ENCODE measurements around the gene CCDC158. TPM values are rescaled to one million over a fixed set of nuclear protein-coding genes. Genes with fewer than 3 reads are reported as not detected.

Gene CCDC158
- total and polyA plus RNA-seq, 2 donors (not counting 3 experiments of a cell fraction or from before 2014, with no cell fraction given) = not detected

- Histone ChIP-seq H3K27me3 (ENCODE audit: control insufficient read depth in 2 of 2, insufficient read depth in 2 of 2, low read length in 2 of 2) (peaks cover 1% of the 10 kb centered on the region in 2 experiments), H3K9me1 (replicated peaks; ENCODE audit: control insufficient read depth, extremely low read depth, insufficient read depth, low read length) (no peaks in the 10 kb centered on the region), H3K4me3 (replicated peaks in 1 of 3; ENCODE audit: insufficient read depth in 1 of 3, low read depth in 1 of 3, low read length in 3 of 3) (no peak overlapping the region), H3K9ac (replicated peaks; ENCODE audit: extremely low read depth, insufficient read depth, low read length) (no peak overlapping the region), H3K4me1 (ENCODE audit: control insufficient read depth, extremely low read depth, insufficient read depth, low read length) (no peaks in the 10 kb centered on the region), H4K20me1 (replicated peaks; ENCODE audit: control insufficient read depth, extremely low read depth, insufficient read depth, low read length) (no peaks in the 10 kb centered on the region), H2AFZ (ENCODE audit: low read depth, low read length) (no peak overlapping the region), H3K9me3 (replicated peaks; ENCODE audit: control insufficient read depth, insufficient read depth, low read length) (no peaks in the 10 kb centered on the region), H3K79me2 (ENCODE audit: control insufficient read depth, insufficient read depth, low read length) (no peaks in the 10 kb centered on the region), H3K4me2 (ENCODE audit: insufficient read depth, low read length) (no peak overlapping the region), H3K36me3 (ENCODE audit: control insufficient read depth in 2 of 2, extremely low read depth in 1 of 2, insufficient read depth in 2 of 2, low read length in 2 of 2) (no peaks in the 10 kb centered on the region), H3K27ac (ENCODE audit: insufficient read depth, low read depth, low read length) (no peak overlapping the region)
- TF ChIP-seq GATA2 (IDR thresholded peaks at IDR 0.05; ENCODE audit: insufficient read depth, insufficient read length, low read depth, low read length) = no peak
- DNase-seq (ENCODE audit: low read depth, low spot score) = no peak
- dilution Hi-C loops (cut with MboI; ENCODE audit: extremely low pct_ligation_motif_present, low sequenced_read_pairs) = no loop called here
- intact Hi-C loops (cut with micrococcal nuclease) = no loop called here
- no peak for FAIRE-seq
- CTCF ChIA-PET = interaction anchor here (1.1 kb wide), 1 partner anchor 146 kb away, joined by 4 read pairs; no protein-coding TSS in a partner anchor
- BruUV-seq (replicated peaks) = no TSS peak
- POLR2A ChIA-PET = no interaction called here
These were observed 95.9 kb downstream of the CCDC158 start for GRCh38 chr4:76325072-76325471.

- H3K27me3 ChIP-seq (ENCODE audit: control insufficient read depth in 2 of 2, insufficient read depth in 2 of 2, low read length in 2 of 2) = peaks cover 0 to 5% of the 10 kb centered on the region in 2 experiments
- no peaks in the 10 kb centered on the region for H3K9me1 ChIP-seq (replicated peaks; ENCODE audit: control insufficient read depth, extremely low read depth, insufficient read depth, low read length)
- no peaks in the 10 kb centered on the region for H3K79me2 ChIP-seq (ENCODE audit: control insufficient read depth, insufficient read depth, low read length)
- DNase-seq (ENCODE audit: low read depth, low spot score) (no peak), FAIRE-seq (no peak)
- dilution Hi-C loops (cut with MboI; ENCODE audit: extremely low pct_ligation_motif_present, low sequenced_read_pairs) (no loop called here), intact Hi-C loops (cut with micrococcal nuclease) (no loop called here)
- no peaks in the 10 kb centered on the region for H3K9me3 ChIP-seq (replicated peaks; ENCODE audit: control insufficient read depth, insufficient read depth, low read length)
- TF ChIP-seq EZH2 (IDR thresholded peaks at IDR 0.05; ENCODE audit: borderline replicate concordance, low read depth, low read length, severe bottlenecking) = no peak
- TF ChIP-seq FOS (IDR thresholded peaks at IDR 0.05; ENCODE audit: borderline replicate concordance, insufficient read depth, low read length) = no peak
- TF ChIP-seq GATA2 (IDR thresholded peaks at IDR 0.05; ENCODE audit: insufficient read depth, insufficient read length, low read depth, low read length) = no peak
- no peak for TF ChIP-seq MAX (IDR thresholded peaks at IDR 0.05; ENCODE audit: insufficient read depth, insufficient read length)
- no peak for TF ChIP-seq POLR2A (IDR thresholded peaks at IDR 0.05; ENCODE audit: low read depth, low read length)
- TF ChIP-seq JUN (IDR thresholded peaks at IDR 0.05; ENCODE audit: borderline replicate concordance, insufficient read depth, insufficient read length, low read depth) = no peak
- no peak for TF ChIP-seq MYC (IDR thresholded peaks at IDR 0.05; ENCODE audit: low read depth, low read length)
- no peak for TF ChIP-seq POLR2AphosphoS5 (IDR thresholded peaks at IDR 0.05; ENCODE audit: insufficient read depth, low read depth, low read length)
- TF ChIP-seq, protein P1, sequence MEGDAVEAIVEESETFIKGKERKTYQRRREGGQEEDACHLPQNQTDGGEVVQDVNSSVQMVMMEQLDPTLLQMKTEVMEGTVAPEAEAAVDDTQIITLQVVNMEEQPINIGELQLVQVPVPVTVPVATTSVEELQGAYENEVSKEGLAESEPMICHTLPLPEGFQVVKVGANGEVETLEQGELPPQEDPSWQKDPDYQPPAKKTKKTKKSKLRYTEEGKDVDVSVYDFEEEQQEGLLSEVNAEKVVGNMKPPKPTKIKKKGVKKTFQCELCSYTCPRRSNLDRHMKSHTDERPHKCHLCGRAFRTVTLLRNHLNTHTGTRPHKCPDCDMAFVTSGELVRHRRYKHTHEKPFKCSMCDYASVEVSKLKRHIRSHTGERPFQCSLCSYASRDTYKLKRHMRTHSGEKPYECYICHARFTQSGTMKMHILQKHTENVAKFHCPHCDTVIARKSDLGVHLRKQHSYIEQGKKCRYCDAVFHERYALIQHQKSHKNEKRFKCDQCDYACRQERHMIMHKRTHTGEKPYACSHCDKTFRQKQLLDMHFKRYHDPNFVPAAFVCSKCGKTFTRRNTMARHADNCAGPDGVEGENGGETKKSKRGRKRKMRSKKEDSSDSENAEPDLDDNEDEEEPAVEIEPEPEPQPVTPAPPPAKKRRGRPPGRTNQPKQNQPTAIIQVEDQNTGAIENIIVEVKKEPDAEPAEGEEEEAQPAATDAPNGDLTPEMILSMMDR (IDR thresholded peaks at IDR 0.05; ENCODE audit: extremely low read depth in 1 of 2, insufficient read depth in 1 of 2, low read depth in 1 of 2, low read length in 2 of 2) = no peak
- H3K4me1 ChIP-seq (ENCODE audit: control insufficient read depth, extremely low read depth, insufficient read depth, low read length) = no peaks in the 10 kb centered on the region
- H4K20me1 ChIP-seq (replicated peaks; ENCODE audit: control insufficient read depth, extremely low read depth, insufficient read depth, low read length) = no peaks in the 10 kb centered on the region
- no peak overlapping the region for H3K27ac ChIP-seq (ENCODE audit: insufficient read depth, low read depth, low read length)
- no peak overlapping the region for H3K4me2 ChIP-seq (ENCODE audit: insufficient read depth, low read length)
- H3K9ac ChIP-seq (replicated peaks; ENCODE audit: extremely low read depth, insufficient read depth, low read length) = no peak overlapping the region
- CTCF ChIA-PET = no interaction called here
- POLR2A ChIA-PET = no interaction called here
- BruUV-seq (replicated peaks) = no TSS peak
- H2AFZ ChIP-seq (ENCODE audit: low read depth, low read length) = no peak overlapping the region
- H3K36me3 ChIP-seq (ENCODE audit: control insufficient read depth in 2 of 2, extremely low read depth in 1 of 2, insufficient read depth in 2 of 2, low read length in 2 of 2) = no peaks in the 10 kb centered on the region
- no peak overlapping the region for H3K4me3 ChIP-seq (replicated peaks in 1 of 3; ENCODE audit: insufficient read depth in 1 of 3, low read depth in 1 of 3, low read length in 3 of 3)
These were observed 98.7 kb downstream of the CCDC158 start for GRCh38 chr4:76322236-76322635.

All from endothelial cell of umbilical vein (primary cell).